GM12874 (cell line): Measurements from ENCODE around the gene SPRN.
"Not testable (repeated sequence)": the region's sequence is repeated elsewhere in the genome, so short reads cannot be mapped to it uniquely, and the experiment has no call there.

Source experiments
- TF ChIP-seq, protein P1 (sequence below): IDR thresholded peaks from 2 replicates; pipeline ENCODE4 v1.5.1; 2011; ENCODE audit warnings: low read depth, mild to moderate bottlenecking, control low read depth, low read length, moderate library complexity; ENCODE audit not compliant: insufficient read depth

The SPRN gene, protein sequence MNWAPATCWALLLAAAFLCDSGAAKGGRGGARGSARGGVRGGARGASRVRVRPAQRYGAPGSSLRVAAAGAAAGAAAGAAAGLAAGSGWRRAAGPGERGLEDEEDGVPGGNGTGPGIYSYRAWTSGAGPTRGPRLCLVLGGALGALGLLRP

DNA sequence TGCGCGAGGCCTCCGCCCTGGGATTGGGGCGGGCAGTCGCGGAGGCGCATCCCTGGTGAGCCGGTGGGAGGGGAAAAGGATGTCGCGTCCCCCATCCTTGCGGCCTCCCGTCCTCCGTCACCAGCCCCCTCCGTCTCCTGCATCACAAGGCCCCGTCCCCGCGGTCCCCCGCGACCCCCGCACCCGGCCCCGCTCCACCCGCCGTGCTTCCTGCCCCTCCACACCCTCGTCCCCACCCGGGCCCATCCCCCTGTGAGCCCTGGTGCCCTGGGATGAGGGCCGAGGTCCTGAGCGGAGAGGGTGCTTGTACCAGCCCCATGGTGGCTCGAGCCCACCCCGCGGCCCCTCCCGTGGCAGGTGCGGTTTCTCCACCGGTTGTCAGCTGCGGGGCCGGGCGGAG, at the start of gene SPRN:
Gene SPRN, minus strand, starts transcription at position 25 of the 400 bp plus-strand sequence. CDS start 944 bp downstream, outside the sequence.
- TF ChIP-seq, protein P1, sequence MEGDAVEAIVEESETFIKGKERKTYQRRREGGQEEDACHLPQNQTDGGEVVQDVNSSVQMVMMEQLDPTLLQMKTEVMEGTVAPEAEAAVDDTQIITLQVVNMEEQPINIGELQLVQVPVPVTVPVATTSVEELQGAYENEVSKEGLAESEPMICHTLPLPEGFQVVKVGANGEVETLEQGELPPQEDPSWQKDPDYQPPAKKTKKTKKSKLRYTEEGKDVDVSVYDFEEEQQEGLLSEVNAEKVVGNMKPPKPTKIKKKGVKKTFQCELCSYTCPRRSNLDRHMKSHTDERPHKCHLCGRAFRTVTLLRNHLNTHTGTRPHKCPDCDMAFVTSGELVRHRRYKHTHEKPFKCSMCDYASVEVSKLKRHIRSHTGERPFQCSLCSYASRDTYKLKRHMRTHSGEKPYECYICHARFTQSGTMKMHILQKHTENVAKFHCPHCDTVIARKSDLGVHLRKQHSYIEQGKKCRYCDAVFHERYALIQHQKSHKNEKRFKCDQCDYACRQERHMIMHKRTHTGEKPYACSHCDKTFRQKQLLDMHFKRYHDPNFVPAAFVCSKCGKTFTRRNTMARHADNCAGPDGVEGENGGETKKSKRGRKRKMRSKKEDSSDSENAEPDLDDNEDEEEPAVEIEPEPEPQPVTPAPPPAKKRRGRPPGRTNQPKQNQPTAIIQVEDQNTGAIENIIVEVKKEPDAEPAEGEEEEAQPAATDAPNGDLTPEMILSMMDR: not testable (repeated sequence)

DNA sequence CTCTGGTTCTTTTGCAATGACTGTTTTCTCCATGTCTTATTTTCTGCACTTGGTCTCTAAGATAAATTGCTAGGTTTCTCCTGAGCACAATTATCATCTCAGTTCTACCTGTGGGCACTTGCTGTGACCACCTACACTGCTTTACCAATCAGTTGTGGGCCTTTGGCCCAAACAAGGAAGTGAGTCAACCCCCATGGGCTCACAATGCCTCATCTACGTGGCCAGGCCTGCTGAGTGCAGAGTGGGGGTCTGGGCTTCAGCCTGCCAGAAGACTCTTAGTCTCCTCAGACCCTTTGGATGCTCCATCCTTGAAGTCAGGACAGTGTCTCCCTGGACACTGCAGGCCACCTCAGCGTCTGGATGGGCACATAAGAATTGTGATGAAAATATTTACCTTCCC, 49.6 kb upstream of the SPRN start:
- TF ChIP-seq, protein P1: no peak

DNA sequence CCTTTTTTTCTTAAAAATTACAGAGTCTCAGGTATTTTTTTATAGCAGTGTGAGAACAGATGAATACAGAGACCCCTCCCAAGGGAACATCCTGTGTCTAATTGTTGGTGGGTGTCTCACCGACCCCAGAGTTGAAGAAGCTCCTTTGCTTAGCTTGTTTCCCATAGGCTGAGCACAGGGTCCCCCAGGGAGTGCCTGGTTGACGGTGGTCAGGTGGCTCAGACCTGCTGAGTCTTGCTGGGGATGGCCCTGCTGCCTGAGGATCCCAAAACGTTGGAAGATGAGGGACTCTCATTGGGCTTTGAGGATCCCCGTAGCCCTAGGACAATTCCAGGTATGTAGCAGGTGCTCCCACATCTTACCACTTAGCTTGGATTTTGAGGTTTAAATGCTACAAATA, 48.8 kb upstream of the SPRN start:
- TF ChIP-seq, protein P1: no peak

DNA sequence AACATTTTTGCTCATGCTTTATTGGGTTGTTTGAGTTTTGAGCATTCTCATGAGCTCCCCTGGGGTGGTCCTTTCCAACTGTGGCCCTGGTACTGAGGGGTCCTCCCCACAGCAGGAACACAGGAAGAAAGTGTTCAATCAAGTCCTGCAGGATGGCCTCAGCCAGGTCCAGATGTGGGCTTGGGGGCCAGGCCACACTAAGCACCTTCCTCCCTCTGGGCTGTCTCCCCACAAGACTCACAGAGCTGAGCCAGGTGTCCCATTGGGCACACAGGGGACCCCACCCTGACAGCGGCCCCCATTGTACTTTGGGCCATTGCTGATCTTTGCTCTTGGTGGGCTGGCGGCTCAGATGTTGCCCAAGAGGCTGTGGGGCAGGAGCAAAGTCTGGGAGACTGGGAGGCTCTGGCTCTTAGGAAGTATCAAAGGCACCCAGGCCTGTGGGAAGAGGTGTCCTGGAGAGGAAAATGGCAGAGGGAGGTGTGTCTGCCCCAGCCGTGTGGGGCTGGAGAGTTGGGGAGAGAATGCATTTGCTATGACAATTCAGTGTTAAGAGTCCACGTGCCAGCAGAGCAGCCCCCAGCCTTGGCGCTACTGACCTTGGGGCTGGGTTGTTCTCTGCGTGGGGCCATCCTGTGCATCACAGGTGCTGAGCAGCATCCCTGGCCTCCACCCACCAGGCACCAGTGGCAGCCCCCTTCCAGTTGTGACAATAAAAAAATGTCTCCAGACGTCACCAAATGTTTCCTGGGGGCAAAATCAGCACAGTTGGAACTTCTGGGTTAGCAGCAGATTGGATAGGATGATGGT, 47.1 kb upstream of the SPRN start:
- TF ChIP-seq, protein P1: no peak

DNA sequence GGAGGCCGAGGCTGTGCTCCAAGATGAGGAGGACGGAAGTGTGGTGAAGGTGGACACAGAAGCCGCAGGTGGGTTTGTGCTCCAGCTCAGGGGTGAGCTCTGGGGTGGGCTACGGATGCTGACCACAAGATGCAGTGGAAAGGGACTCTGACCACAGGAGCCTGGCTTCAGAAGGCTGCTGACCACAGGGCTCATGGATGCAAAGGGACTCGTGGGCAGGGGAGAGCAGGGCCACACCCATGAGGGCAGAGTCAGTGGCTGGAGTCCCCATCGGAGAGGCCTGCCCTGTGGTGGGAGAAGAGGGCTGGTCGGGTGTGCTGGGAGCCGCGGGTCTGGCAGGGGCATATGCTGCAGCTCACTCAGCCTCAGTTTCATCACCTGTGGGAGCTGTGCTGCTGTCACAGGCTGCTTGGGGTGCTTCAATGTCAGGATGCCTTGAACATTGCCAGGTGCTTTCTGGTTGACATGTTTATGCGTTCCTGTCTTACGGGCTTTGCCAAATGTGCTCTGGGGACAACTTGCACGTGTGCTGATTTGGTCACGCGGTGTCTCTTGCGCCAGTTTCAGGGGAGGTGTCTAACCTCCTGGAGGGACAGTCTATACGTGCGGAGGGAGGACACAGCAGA, 43.0 kb upstream of the SPRN start:
- TF ChIP-seq, protein P1: no peak

DNA sequence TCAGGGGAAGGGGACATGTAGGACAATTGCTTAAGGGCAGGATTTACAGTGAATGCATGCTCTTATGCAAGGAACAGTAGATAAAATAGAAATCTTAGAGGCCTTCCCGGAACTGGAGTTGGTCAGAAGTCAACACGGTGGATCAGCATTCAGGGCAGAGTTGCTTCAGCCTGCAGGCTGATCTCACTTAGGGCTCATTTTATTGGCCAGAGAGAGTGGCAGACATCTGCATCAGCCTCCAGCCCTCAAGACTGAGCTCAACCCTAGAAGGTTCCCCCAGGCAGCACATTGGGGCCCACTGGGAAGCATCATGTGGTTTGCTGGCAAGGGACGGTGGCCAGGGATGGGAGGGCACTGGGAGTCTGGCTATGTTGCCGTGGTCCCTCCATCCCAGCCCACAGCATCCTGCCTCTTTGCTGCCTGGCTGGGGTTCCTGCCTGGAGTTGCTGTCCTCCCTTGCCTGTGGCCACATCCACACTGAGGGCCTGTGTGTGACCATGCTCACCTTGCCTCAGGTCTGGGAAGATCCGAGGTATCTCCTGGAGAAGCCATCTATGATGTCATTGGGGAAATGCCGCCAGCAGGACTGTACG, 42.4 kb upstream of the SPRN start:
- TF ChIP-seq, protein P1: no peak

DNA sequence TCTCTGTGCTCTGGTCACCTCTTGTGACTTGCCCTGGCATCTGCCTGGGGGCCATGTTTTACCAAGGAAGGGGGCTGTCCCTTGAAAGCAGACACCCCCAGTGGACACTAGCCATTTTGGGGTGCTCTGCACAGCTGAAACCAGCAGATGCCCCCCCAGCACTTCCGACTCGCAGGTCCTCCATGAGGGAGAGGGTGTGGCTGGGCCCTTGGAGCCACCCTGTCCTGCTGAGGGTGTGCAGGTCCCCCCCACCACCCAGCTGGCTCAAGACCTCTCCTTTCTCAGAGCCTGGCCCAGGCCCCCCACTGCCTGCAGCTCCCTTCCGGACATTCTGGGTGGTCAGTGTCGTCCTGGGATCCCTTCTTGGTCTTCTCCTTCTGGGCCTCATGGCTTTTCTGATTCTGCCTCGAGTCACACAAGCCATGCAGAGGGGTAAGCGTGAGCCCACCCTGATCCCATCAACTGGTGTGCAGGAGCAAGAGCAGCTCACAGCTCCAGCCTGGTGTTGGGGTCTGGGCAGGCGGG, 41.6 kb upstream of the SPRN start:
- TF ChIP-seq, protein P1: no peak
